Measurements from ENCODE around the gene MYO1D.
A peak's percentile ranks its signal among the peaks of the same experiment; 100 is the strongest.

MYO1D gene

DNA sequence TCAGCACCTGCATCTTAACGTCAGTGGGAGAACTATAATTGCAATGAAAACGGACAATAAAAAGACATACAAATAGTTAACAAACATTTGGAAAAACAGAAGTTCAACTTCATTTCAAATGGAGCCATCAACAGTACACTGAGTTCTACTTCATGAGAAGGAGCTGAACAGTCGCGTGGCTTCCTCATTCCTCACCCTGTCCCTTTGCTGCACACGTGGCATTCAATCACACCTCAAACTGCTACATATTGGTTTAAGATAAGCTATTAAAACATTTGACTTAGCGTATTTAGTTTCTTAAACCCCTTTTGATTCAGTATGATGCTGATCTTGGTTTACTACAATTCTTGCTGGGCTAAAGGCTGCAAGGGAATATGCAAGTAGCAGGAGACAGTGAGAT, 313.3 kb downstream of the MYO1D start:
- H3K27me3 Mint-ChIP-seq, result no peaks in the 10 kb centered on the region
- H3K4me3 Mint-ChIP-seq, result no peak overlapping the region
- no peak overlapping the region for H3K27ac Mint-ChIP-seq
- no peaks in the 10 kb centered on the region for H3K9me3 Mint-ChIP-seq
- DNase-seq (ENCODE audit: low spot score in 2 of 2) (no peak), ATAC-seq (ENCODE audit: low read depth) (no peak)
- H3K36me3 Mint-ChIP-seq, result peaks cover 5% of the 10 kb centered on the region
- H3K4me1 Mint-ChIP-seq, result peaks cover 21% of the 10 kb centered on the region

GRCh38 chr17:32558997-32559650, 317.8 kb downstream of the MYO1D start:
- Mint-ChIP-seq H3K4me1 (peaks cover 26% of the 10 kb centered on the region), H3K27me3 (no peaks in the 10 kb centered on the region), H3K27ac (peak overlapping the region; percentile 70), H3K9me3 (no peaks in the 10 kb centered on the region), H3K36me3 (no peaks in the 10 kb centered on the region), H3K4me3 (peak overlapping the region; percentile 34)
- DNase-seq (ENCODE audit: low spot score in 2 of 2) (no peak), ATAC-seq (ENCODE audit: low read depth) (peak; percentile 65)

DNA sequence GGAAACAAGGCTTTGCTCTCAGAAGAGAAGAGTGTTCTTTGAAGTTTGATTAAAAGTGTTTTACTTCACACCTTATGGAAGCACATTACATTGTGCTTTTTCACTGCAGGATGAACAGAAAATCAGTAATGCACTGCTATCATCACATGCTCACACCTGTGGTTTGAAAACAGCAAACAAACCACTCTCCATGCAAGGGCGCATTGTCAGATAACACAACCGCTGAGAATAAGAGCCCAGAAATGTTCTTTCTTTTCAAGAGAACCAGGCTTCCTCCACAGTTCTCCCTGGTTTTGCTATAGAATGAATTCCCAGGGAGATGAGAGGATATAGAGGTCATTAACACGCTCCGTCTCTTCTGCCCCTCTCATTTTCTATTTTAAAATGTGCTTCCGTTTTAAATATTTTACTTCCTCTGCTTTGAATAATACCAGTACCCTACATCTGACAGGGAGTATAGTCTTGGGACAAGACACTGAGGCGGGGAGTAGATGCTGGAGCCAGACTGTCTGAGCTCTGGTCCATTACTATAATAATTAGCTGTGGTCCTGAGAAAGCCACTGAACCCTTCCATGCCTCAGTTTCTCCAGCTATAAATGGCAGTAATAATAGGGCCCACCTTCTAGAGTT, 318.5 kb downstream of the MYO1D start:
- Mint-ChIP-seq H3K27ac (peak overlapping the region; percentile 70), H3K4me3 (peak overlapping the region; percentile 24), H3K9me3 (no peaks in the 10 kb centered on the region), H3K4me1 (peaks cover 28% of the 10 kb centered on the region), H3K27me3 (no peaks in the 10 kb centered on the region), H3K36me3 (no peaks in the 10 kb centered on the region)
- peak; percentile 69 for ATAC-seq (ENCODE audit: low read depth)
- peak in 1 of 2 donors; percentile 5 for DNase-seq (ENCODE audit: low spot score in 2 of 2)

DNA sequence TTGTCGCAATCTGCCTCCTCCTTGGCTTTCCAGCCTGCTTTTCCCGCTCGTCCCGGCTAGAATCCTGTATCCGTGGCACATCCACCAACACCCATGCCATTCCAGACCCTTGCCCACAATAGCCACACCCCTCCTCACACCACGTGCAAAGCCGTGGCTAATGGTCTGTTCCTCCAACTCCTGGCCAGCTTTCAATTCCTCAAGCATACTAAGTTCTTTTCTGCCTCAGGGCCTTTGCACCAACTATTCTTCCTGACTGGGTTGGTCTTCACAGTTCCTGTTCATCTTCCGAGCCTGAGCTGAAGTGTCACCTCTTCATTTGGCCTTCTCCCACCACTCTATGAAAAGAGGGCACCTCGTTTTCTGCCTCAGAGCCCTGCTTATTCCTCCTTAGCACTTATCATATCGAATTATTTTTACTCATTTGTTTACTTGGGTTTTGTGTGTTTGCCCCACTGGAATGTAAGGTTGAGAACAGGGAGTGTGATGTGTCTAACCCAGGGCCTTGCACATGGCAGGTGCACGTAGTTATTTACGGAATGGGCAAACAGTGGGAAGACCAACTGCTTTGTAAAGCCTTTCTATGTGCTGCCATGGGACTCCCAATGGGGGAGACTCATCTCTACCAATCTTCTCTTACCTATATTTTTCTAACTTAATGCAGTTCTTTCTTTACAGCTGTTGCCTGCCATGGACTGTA, 321.2 kb downstream of the MYO1D start:
- no peak for ATAC-seq (ENCODE audit: low read depth)
- Mint-ChIP-seq H3K4me1 (peaks cover 44% of the 10 kb centered on the region), H3K4me3 (no peak overlapping the region), H3K27me3 (no peaks in the 10 kb centered on the region), H3K9me3 (no peaks in the 10 kb centered on the region), H3K27ac (peak overlapping the region; percentile 79), H3K36me3 (no peaks in the 10 kb centered on the region)
- no peak for DNase-seq (ENCODE audit: low spot score in 2 of 2)

- no peak overlapping the region for H3K4me3 Mint-ChIP-seq
- DNase-seq (ENCODE audit: low spot score in 2 of 2) (no peak), ATAC-seq (ENCODE audit: low read depth) (no peak)
- H3K27me3 Mint-ChIP-seq, result no peaks in the 10 kb centered on the region
- H3K9me3 Mint-ChIP-seq, result no peaks in the 10 kb centered on the region
- H3K36me3 Mint-ChIP-seq, result no peaks in the 10 kb centered on the region
- H3K4me1 Mint-ChIP-seq, result peaks cover 30% of the 10 kb centered on the region
- no peak overlapping the region for H3K27ac Mint-ChIP-seq
Measured at GRCh38 chr17:32553168-32553567, 323.8 kb downstream of the MYO1D start.

- Mint-ChIP-seq H3K4me1 (peaks cover 25% of the 10 kb centered on the region), H3K9me3 (no peaks in the 10 kb centered on the region), H3K27me3 (no peaks in the 10 kb centered on the region), H3K36me3 (no peaks in the 10 kb centered on the region), H3K27ac (no peak overlapping the region), H3K4me3 (no peak overlapping the region)
- ATAC-seq (ENCODE audit: low read depth), result no peak
- DNase-seq (ENCODE audit: low spot score in 2 of 2), result no peak
Measured at GRCh38 chr17:32552280-32552679, 324.6 kb downstream of the MYO1D start.

- Mint-ChIP-seq H3K36me3 (no peaks in the 10 kb centered on the region), H3K4me1 (peaks cover 25% of the 10 kb centered on the region), H3K9me3 (no peaks in the 10 kb centered on the region), H3K27ac (no peak overlapping the region), H3K27me3 (no peaks in the 10 kb centered on the region), H3K4me3 (no peak overlapping the region)
- DNase-seq (ENCODE audit: low spot score in 2 of 2) (no peak), ATAC-seq (ENCODE audit: low read depth) (no peak)
Measured at GRCh38 chr17:32551186-32551955, 325.6 kb downstream of the MYO1D start.

DNA sequence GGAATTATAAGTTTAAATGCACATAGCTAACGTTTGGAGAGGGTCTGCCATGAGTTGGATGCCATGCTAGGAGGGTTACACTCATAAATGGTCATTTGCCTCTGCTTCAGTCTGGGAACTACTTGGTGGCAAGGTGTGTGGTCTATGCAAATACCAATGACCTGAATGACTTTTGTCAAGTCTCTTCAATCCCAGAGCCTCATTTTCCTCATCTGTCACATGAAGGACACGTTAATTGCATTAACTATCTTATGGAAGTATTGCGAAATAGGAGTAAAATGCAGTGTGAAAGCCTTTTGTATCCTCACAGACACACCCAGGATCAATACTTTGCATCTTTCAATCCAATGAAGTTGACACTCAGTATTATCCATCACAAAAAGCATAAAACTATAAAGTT, 327.4 kb downstream of the MYO1D start:
- Mint-ChIP-seq H3K27ac (no peak overlapping the region), H3K36me3 (no peaks in the 10 kb centered on the region), H3K9me3 (no peaks in the 10 kb centered on the region), H3K4me1 (peaks cover 18% of the 10 kb centered on the region), H3K27me3 (no peaks in the 10 kb centered on the region), H3K4me3 (no peak overlapping the region)
- ATAC-seq (ENCODE audit: low read depth) (no peak), DNase-seq (ENCODE audit: low spot score in 2 of 2) (no peak)

DNA sequence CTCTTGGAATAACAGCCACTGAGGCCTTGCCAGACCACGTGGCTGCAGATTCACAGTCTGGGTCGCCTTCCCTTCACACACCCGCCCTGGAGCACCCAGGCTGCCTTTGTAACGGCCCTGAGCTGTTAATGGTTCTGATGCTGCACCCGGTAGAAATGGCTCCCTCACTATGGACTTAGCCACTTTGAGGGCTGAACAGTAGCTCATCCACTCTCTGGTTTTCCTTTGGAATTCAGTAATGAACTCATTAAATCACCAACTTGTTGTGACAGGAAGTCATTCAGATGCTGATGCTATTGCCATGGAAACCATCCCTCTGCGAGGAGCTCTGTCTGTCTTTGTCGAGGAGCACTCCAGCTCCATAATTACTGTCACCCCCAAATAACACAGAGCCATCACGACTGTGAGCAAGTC, 330.9 kb downstream of the MYO1D start:
- no peak for DNase-seq (ENCODE audit: low spot score in 2 of 2)
- Mint-ChIP-seq H3K9me3 (no peaks in the 10 kb centered on the region), H3K4me1 (peaks cover 2% of the 10 kb centered on the region), H3K27ac (no peak overlapping the region), H3K27me3 (no peaks in the 10 kb centered on the region), H3K4me3 (no peak overlapping the region), H3K36me3 (no peaks in the 10 kb centered on the region)
- ATAC-seq (ENCODE audit: low read depth), result no peak

DNA sequence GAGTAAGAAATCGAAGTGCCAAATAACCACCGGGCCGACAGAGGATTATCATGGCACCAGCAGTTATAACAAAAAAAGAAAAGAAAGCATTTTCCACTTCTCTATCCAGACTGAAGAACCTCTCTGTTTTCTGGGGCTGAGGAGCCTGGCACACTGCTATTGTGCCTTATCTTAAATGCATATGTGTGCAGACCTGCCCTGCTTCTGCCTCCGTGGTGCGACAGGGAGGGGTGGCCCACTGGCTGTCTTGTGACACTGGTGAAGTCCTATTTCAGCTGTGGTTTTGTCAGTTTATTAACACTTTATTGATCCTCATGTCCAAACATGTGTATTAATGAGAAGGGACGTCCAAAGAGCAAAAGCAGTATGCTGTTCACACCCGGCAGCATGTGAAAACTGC, 334.7 kb downstream of the MYO1D start:
- no peak overlapping the region for H3K27ac Mint-ChIP-seq
- DNase-seq (ENCODE audit: low spot score in 2 of 2), result no peak
- H3K9me3 Mint-ChIP-seq, result no peaks in the 10 kb centered on the region
- peaks cover 6% of the 10 kb centered on the region for H3K36me3 Mint-ChIP-seq
- H3K27me3 Mint-ChIP-seq, result no peaks in the 10 kb centered on the region
- no peak overlapping the region for H3K4me3 Mint-ChIP-seq
- no peaks in the 10 kb centered on the region for H3K4me1 Mint-ChIP-seq
- ATAC-seq (ENCODE audit: low read depth), result no peak

- H3K36me3 Mint-ChIP-seq, result peaks cover 6% of the 10 kb centered on the region
- no peaks in the 10 kb centered on the region for H3K27me3 Mint-ChIP-seq
- DNase-seq (ENCODE audit: low spot score in 2 of 2) (no peak), ATAC-seq (ENCODE audit: low read depth) (no peak)
- H3K4me3 Mint-ChIP-seq, result no peak overlapping the region
- H3K27ac Mint-ChIP-seq, result no peak overlapping the region
- no peaks in the 10 kb centered on the region for H3K9me3 Mint-ChIP-seq
- no peaks in the 10 kb centered on the region for H3K4me1 Mint-ChIP-seq
Measured at GRCh38 chr17:32541640-32542039, 335.3 kb downstream of the MYO1D start.

GRCh38 chr17:32536736-32537643, 339.9 kb downstream of the MYO1D start:
- Mint-ChIP-seq H3K27me3 (no peaks in the 10 kb centered on the region), H3K27ac (no peak overlapping the region), H3K9me3 (no peaks in the 10 kb centered on the region), H3K4me1 (no peaks in the 10 kb centered on the region), H3K4me3 (no peak overlapping the region), H3K36me3 (peaks cover 8% of the 10 kb centered on the region)
- DNase-seq (ENCODE audit: low spot score in 2 of 2) (no peak), ATAC-seq (ENCODE audit: low read depth) (no peak)

DNA sequence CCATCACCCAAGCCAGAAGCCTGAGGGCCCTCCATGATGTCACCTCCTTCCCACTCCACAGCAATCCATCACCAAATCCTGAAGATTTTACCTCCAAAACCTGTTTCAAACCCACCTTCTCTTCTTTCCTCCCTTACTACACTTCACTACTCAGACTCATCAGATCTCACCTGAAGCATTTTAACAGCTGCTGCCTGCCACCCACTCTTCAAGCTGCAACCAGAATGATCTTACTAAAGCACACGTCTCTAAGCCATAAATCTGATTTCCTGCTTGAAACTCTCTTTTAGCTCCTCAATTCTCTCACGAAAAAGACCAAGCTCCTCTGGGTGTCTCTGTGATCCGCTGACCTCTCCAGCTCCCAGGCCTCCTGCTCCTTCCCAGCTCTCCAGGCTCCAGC, 343.6 kb downstream of the MYO1D start:
- Mint-ChIP-seq H3K27me3 (no peaks in the 10 kb centered on the region), H3K36me3 (peaks cover 2% of the 10 kb centered on the region), H3K9me3 (no peaks in the 10 kb centered on the region), H3K4me1 (peaks cover 6% of the 10 kb centered on the region), H3K27ac (no peak overlapping the region), H3K4me3 (no peak overlapping the region)
- ATAC-seq (ENCODE audit: low read depth) (no peak), DNase-seq (ENCODE audit: low spot score in 2 of 2) (no peak)
